ENCODE measurements around the gene CD68.

- TF ChIP-seq, protein P1, sequence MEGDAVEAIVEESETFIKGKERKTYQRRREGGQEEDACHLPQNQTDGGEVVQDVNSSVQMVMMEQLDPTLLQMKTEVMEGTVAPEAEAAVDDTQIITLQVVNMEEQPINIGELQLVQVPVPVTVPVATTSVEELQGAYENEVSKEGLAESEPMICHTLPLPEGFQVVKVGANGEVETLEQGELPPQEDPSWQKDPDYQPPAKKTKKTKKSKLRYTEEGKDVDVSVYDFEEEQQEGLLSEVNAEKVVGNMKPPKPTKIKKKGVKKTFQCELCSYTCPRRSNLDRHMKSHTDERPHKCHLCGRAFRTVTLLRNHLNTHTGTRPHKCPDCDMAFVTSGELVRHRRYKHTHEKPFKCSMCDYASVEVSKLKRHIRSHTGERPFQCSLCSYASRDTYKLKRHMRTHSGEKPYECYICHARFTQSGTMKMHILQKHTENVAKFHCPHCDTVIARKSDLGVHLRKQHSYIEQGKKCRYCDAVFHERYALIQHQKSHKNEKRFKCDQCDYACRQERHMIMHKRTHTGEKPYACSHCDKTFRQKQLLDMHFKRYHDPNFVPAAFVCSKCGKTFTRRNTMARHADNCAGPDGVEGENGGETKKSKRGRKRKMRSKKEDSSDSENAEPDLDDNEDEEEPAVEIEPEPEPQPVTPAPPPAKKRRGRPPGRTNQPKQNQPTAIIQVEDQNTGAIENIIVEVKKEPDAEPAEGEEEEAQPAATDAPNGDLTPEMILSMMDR (IDR thresholded peaks at IDR 0.05), result no peak
- TF ChIP-seq POLR2A (IDR thresholded peaks at IDR 0.05), result no peak
Observed at GRCh38 chr17:7552621-7553051, 26.8 kb upstream of the CD68 start.
